GM23338 (cell line): ENCODE results near the gene RSL1D1.
"Not testable (repeated sequence)": the region's sequence is repeated elsewhere in the genome, so short reads cannot be mapped to it uniquely, and the experiment has no call there.

Source experiments
- EZH2phosphoT487 ChIP-seq: fragments of 200-600 bp; sonication (generic); IDR thresholded peaks from one replicate; pipeline ENCODE4 v1.8.1; 2018; ENCODE audit warnings: antibody characterized with exemption; ENCODE audit not compliant: unreplicated experiment
- POLR2AphosphoS5 ChIP-seq: IDR thresholded peaks from 2 replicates; pipeline ENCODE4 v1.6.1; 2016; ENCODE audit warnings: antibody characterized with exemption, low read depth
- ZNF114 ChIP-seq: fragments of 250-450 bp; sonication (Bioruptor Pico); IDR thresholded peaks from 2 replicates; pipeline ENCODE4 v1.5.0; 2020; ENCODE audit warnings: mild to moderate bottlenecking, moderate library complexity
- TF ChIP-seq, protein P1 (sequence below), 2 experiments: fragments of 200-600 bp in 1 of 2; sonication (generic) in 1 of 2; conservative IDR thresholded peaks; 2 replicates each; pipeline versions ENCODE4 v1.5.1 to v1.6.1; 2016 to 2017; ENCODE audit warnings: antibody characterized with exemption in 2 of 2, low read depth in 2 of 2, mild to moderate bottlenecking in 2 of 2, moderate library complexity in 1 of 2
- TF ChIP-seq, protein P2 (sequence below): IDR thresholded peaks from one replicate; pipeline ENCODE4 v1.6.1; 2018; ENCODE audit warnings: antibody characterized with exemption; ENCODE audit not compliant: unreplicated experiment
- TF ChIP-seq, protein P3 (sequence below): IDR thresholded peaks from 2 replicates; pipeline ENCODE4 v1.6.1; 2016; ENCODE audit warnings: antibody characterized with exemption

DNA sequence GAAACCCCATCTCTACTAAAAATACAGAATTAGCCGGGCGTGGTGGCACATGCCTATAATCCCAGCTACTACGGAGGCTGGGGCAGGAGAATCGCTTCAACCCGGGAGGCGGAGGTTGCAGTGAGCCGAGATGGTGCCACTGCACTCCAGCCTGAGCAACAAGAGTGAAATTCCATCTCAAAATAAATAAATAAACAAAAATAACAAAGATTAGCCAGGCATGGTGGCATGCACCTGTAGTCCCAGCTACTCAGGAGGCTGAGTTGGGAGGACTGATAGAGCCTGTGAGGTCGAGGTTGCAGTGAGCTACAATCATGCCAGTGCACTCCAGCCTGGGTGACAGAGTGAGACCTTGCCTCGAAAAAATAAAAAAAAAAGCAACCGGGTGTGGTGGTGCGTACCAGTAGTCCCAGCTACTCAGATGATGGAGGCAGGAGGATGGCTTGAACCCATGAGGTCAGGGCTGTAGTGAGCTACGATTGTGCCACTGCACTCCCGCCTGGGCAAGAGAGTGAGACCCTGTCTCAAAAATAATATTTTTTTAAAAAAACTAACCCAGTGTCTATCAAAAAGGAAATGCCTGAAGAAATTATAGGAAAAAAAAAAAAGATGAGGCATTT, 66.3 kb downstream of the RSL1D1 start:
- TF ChIP-seq, protein P1, sequence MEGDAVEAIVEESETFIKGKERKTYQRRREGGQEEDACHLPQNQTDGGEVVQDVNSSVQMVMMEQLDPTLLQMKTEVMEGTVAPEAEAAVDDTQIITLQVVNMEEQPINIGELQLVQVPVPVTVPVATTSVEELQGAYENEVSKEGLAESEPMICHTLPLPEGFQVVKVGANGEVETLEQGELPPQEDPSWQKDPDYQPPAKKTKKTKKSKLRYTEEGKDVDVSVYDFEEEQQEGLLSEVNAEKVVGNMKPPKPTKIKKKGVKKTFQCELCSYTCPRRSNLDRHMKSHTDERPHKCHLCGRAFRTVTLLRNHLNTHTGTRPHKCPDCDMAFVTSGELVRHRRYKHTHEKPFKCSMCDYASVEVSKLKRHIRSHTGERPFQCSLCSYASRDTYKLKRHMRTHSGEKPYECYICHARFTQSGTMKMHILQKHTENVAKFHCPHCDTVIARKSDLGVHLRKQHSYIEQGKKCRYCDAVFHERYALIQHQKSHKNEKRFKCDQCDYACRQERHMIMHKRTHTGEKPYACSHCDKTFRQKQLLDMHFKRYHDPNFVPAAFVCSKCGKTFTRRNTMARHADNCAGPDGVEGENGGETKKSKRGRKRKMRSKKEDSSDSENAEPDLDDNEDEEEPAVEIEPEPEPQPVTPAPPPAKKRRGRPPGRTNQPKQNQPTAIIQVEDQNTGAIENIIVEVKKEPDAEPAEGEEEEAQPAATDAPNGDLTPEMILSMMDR (conservative IDR thresholded peaks at IDR 0.05; ENCODE audit: low read depth in 2 of 2) = not testable (repeated sequence)
- TF ChIP-seq POLR2AphosphoS5; EZH2phosphoT487; ZNF114 (CRISPR knock-in tag): not testable (repeated sequence)
- TF ChIP-seq, protein P2, sequence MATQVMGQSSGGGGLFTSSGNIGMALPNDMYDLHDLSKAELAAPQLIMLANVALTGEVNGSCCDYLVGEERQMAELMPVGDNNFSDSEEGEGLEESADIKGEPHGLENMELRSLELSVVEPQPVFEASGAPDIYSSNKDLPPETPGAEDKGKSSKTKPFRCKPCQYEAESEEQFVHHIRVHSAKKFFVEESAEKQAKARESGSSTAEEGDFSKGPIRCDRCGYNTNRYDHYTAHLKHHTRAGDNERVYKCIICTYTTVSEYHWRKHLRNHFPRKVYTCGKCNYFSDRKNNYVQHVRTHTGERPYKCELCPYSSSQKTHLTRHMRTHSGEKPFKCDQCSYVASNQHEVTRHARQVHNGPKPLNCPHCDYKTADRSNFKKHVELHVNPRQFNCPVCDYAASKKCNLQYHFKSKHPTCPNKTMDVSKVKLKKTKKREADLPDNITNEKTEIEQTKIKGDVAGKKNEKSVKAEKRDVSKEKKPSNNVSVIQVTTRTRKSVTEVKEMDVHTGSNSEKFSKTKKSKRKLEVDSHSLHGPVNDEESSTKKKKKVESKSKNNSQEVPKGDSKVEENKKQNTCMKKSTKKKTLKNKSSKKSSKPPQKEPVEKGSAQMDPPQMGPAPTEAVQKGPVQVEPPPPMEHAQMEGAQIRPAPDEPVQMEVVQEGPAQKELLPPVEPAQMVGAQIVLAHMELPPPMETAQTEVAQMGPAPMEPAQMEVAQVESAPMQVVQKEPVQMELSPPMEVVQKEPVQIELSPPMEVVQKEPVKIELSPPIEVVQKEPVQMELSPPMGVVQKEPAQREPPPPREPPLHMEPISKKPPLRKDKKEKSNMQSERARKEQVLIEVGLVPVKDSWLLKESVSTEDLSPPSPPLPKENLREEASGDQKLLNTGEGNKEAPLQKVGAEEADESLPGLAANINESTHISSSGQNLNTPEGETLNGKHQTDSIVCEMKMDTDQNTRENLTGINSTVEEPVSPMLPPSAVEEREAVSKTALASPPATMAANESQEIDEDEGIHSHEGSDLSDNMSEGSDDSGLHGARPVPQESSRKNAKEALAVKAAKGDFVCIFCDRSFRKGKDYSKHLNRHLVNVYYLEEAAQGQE = not testable (repeated sequence)
- TF ChIP-seq, protein P3, sequence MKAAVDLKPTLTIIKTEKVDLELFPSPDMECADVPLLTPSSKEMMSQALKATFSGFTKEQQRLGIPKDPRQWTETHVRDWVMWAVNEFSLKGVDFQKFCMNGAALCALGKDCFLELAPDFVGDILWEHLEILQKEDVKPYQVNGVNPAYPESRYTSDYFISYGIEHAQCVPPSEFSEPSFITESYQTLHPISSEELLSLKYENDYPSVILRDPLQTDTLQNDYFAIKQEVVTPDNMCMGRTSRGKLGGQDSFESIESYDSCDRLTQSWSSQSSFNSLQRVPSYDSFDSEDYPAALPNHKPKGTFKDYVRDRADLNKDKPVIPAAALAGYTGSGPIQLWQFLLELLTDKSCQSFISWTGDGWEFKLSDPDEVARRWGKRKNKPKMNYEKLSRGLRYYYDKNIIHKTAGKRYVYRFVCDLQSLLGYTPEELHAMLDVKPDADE = not testable (repeated sequence)
